H9 (cell line): ENCODE measurements around the gene GOLGA7B. TPM values are rescaled to one million over a fixed set of nuclear protein-coding genes. Genes with fewer than 3 reads are reported as not detected.

Experiments
- DNase-seq: peaks from one replicate; pipeline ENCODE4 v3.0.0-alpha.2; 2017
- H2AFZ ChIP-seq: one replicate; pipeline ENCODE4 v1.6.1; 2013; ENCODE audit warnings: mild to moderate bottlenecking, low read length, control low read depth, moderate library complexity
- H2AK5ac ChIP-seq: 2 replicates; pipeline ENCODE4 v1.6.1; 2013; ENCODE audit warnings: low read length, control low read depth, mixed read lengths; ENCODE audit not compliant: insufficient read length
- H2BK120ac ChIP-seq: one replicate; pipeline ENCODE4 v1.6.1; 2013; ENCODE audit warnings: low read depth, mild to moderate bottlenecking, low read length, control low read depth, inconsistent platforms; ENCODE audit not compliant: poor library complexity, severe bottlenecking
- H2BK12ac ChIP-seq: 2 replicates; pipeline ENCODE4 v1.6.1; 2013; ENCODE audit warnings: low read length, control low read depth, mixed read lengths, low read depth; ENCODE audit not compliant: insufficient read length
- H2BK15ac ChIP-seq: 2 replicates; pipeline ENCODE4 v1.6.1; 2013; ENCODE audit warnings: low read depth, low read length, control low read depth
- H2BK20ac ChIP-seq: one replicate; pipeline ENCODE4 v1.6.1; 2013; ENCODE audit warnings: low read depth, mild to moderate bottlenecking, low read length, control low read depth, inconsistent platforms; ENCODE audit not compliant: poor library complexity, severe bottlenecking
- H2BK5ac ChIP-seq: 2 replicates; pipeline ENCODE4 v1.6.1; 2013; ENCODE audit warnings: low read length, control low read depth, mixed read lengths; ENCODE audit not compliant: insufficient read length
- H3K14ac ChIP-seq: 2 replicates; pipeline ENCODE4 v1.6.1; 2013; ENCODE audit warnings: low read length, control low read depth; ENCODE audit not compliant: insufficient read depth
- H3K18ac ChIP-seq: 2 replicates; pipeline ENCODE4 v1.6.1; 2013; ENCODE audit warnings: low read depth, mild to moderate bottlenecking, mixed read lengths, low read length, control low read depth; ENCODE audit not compliant: insufficient read length
- H3K23ac ChIP-seq: 2 replicates; pipeline ENCODE4 v1.6.1; 2013; ENCODE audit warnings: low read length, control low read depth, mixed read lengths, low read depth; ENCODE audit not compliant: insufficient read length
- H3K23me2 ChIP-seq: 2 replicates; pipeline ENCODE4 v1.6.1; 2013; ENCODE audit warnings: low read depth, mild to moderate bottlenecking, mixed read lengths, low read length, control low read depth; ENCODE audit not compliant: insufficient read length, poor library complexity, severe bottlenecking
- H3K27ac ChIP-seq: 2 replicates; pipeline ENCODE4 v1.5.1; 2013; ENCODE audit warnings: low read length, control low read depth, mixed read lengths, low read depth; ENCODE audit not compliant: insufficient read length
- H3K27me3 ChIP-seq: 2 replicates; pipeline ENCODE4 v1.6.1; 2013; ENCODE audit warnings: low read length, control low read depth, inconsistent platforms; ENCODE audit not compliant: insufficient read depth
- H3K4ac ChIP-seq: 2 replicates; pipeline ENCODE4 v1.6.1; 2013; ENCODE audit warnings: low read depth, mild to moderate bottlenecking, control low read depth, inconsistent platforms, low read length, moderate library complexity
- H3K4me1 ChIP-seq: 2 replicates; pipeline ENCODE4 v1.6.1; 2013; ENCODE audit warnings: low read length, control low read depth, inconsistent platforms; ENCODE audit not compliant: insufficient read depth
- H3K4me2 ChIP-seq: 2 replicates; pipeline ENCODE4 v1.6.1; 2013; ENCODE audit warnings: low read length, control low read depth, mixed read lengths; ENCODE audit not compliant: insufficient read length, insufficient read depth
- H3K56ac ChIP-seq: 2 replicates; pipeline ENCODE4 v1.6.1; 2013; ENCODE audit warnings: low read depth, mild to moderate bottlenecking, mixed read lengths, low read length, control low read depth; ENCODE audit not compliant: insufficient read length
- H3K79me1 ChIP-seq: 2 replicates; pipeline ENCODE4 v1.6.1; 2013; ENCODE audit warnings: low read depth, mild to moderate bottlenecking, moderate library complexity, low read length, control low read depth, inconsistent platforms; ENCODE audit not compliant: insufficient read depth, poor library complexity, severe bottlenecking
- H3K79me2 ChIP-seq: 2 replicates; pipeline ENCODE4 v1.6.1; 2013; ENCODE audit warnings: low read length, control low read depth, inconsistent platforms; ENCODE audit not compliant: insufficient read depth
- H3K9ac ChIP-seq: 2 replicates; pipeline ENCODE4 v1.6.1; 2013; ENCODE audit warnings: low read length, control low read depth, mixed read lengths; ENCODE audit not compliant: insufficient read length; ENCODE audit errors: extremely low read depth
- H3K9me3 ChIP-seq: one replicate; pipeline ENCODE4 v1.6.1; 2013; ENCODE audit warnings: low read depth, low read length, inconsistent platforms; ENCODE audit not compliant: control insufficient read depth
- H3T11ph ChIP-seq: one replicate; pipeline ENCODE4 v1.6.1; 2013; ENCODE audit warnings: mild to moderate bottlenecking, low read length, control low read depth, inconsistent platforms
- H4K20me1 ChIP-seq: one replicate; pipeline ENCODE4 v1.6.1; 2013; ENCODE audit not compliant: control insufficient read depth, insufficient read length, insufficient read depth
- H4K5ac ChIP-seq: 2 replicates; pipeline ENCODE4 v1.6.1; 2013; ENCODE audit warnings: low read depth, mild to moderate bottlenecking, mixed read lengths, low read length, control low read depth; ENCODE audit not compliant: insufficient read length
- H4K8ac ChIP-seq: replicated peaks from 2 replicates; pipeline ENCODE4 v1.6.1; 2013; ENCODE audit warnings: low read length, control low read depth, mixed read lengths, low read depth; ENCODE audit not compliant: insufficient read length
- H4K91ac ChIP-seq: 2 replicates; pipeline ENCODE4 v1.6.1; 2013; ENCODE audit warnings: low read depth, mild to moderate bottlenecking, moderate library complexity, mixed read lengths, low read length, control low read depth; ENCODE audit not compliant: insufficient read length
- H3K27ac Mint-ChIP-seq, 3 experiments: 2 replicates in 2 of 3; 3 replicates in 1 of 3; pipeline ENCODE4 v1.8.0; 2020 to 2021; ENCODE audit warnings: mixed read lengths in 3 of 3, mild to moderate bottlenecking in 1 of 3, moderate library complexity in 1 of 3
- H3K27me3 Mint-ChIP-seq: 2 replicates; pipeline ENCODE4 v1.8.0; 2021; ENCODE audit warnings: low read depth, mild to moderate bottlenecking, moderate library complexity, mixed read lengths
- H3K36me3 Mint-ChIP-seq, 3 experiments: 2 replicates in 2 of 3; 3 replicates in 1 of 3; pipeline ENCODE4 v1.8.0; 2020 to 2021; ENCODE audit warnings: low read depth in 3 of 3, mixed read lengths in 3 of 3; ENCODE audit not compliant: insufficient read depth in 1 of 3
- H3K4me1 Mint-ChIP-seq, 2 experiments: 2 replicates each; pipeline ENCODE4 v1.8.0; 2020; ENCODE audit warnings: mixed read lengths in 2 of 2
- H3K4me3 Mint-ChIP-seq, 2 experiments: 2 replicates in 1 of 2; 3 replicates in 1 of 2; pipeline ENCODE4 v1.8.0; 2020 to 2021; ENCODE audit warnings: mild to moderate bottlenecking in 2 of 2, mixed read lengths in 2 of 2, moderate library complexity in 1 of 2
- H3K9me3 Mint-ChIP-seq, 2 experiments: 2 replicates in 1 of 2; 3 replicates in 1 of 2; pipeline ENCODE4 v1.8.0; 2020; ENCODE audit warnings: mild to moderate bottlenecking in 2 of 2, mixed read lengths in 2 of 2, moderate library complexity in 1 of 2
- WGBS: extraction: QIAGEN DNeasy Blood & Tissue Kit; methylation state at CpG from one replicate; pipeline ENCODE4 v1.1.7; 2013; ENCODE audit warnings: missing lambda C conversion rate, low lambda C conversion rate, mixed read lengths; ENCODE audit not compliant: insufficient read length; ENCODE audit errors: extremely low coverage; 5-methylcytosine and 5-hydroxymethylcytosine counted together
- total RNA-seq: library from RNA; stranded (reverse); gene quantifications from 2 replicates; pipeline ENCODE4 v1.2.1, GENCODE V29; 2021
- TF ChIP-seq, protein P1 (sequence below): fragments of 200-600 bp; sonication (generic); conservative IDR thresholded peaks from 3 replicates; pipeline ENCODE4 v1.8.0; 2021; ENCODE audit warnings: antibody characterized with exemption, mild to moderate bottlenecking

Gene GOLGA7B
- total RNA-seq, 1 experiment from 2014 or later = 0.04 TPM

DNA sequence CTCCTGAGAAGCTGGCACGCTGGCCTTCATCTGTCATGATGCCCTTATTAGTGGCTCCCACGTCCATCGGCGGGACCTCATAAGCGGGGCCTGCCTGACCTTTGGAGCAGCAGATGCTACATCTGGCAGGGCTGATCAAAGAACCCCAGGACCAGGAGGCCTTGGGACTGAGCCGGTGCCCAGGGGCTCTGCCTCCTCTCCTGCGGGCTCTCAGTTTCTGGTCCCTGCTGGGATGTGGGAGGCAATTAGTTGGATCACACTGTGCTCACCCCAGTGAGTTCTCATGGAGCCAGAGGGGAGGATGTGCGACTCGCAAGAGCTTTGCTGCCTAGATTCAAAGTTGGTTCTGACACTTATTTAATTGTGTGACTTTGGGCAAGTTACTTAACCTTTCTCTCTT is 49.2 kb upstream of the GOLGA7B start:
- Histone ChIP-seq H4K5ac (no peak overlapping the region), H3K9me3 (no peaks in the 10 kb centered on the region), H3K27ac (no peak overlapping the region), H3K23me2 (no peaks in the 10 kb centered on the region), H3K14ac (no peak overlapping the region), H4K91ac (no peak overlapping the region), H4K8ac (no peak overlapping the region), H3K9ac (no peak overlapping the region), H3K4ac (no peak overlapping the region), H2AK5ac (no peak overlapping the region), H2BK5ac (no peak overlapping the region), H3K4me1 (no peaks in the 10 kb centered on the region), H3K4me2 (no peak overlapping the region), H3K23ac (no peak overlapping the region), H3K79me2 (no peaks in the 10 kb centered on the region), H4K20me1 (no peaks in the 10 kb centered on the region), H3K18ac (no peak overlapping the region), H3K27me3 (no peaks in the 10 kb centered on the region), H2AFZ (no peak overlapping the region), H3K79me1 (no peaks in the 10 kb centered on the region), H3K56ac (no peak overlapping the region), H2BK15ac (no peak overlapping the region), H2BK120ac (no peak overlapping the region), H2BK20ac (no peak overlapping the region), H2BK12ac (no peak overlapping the region), H3T11ph (no peak overlapping the region)
- WGBS = no CpG with 5 or more reads among the region's 9 CpGs
- Mint-ChIP-seq H3K27me3 (peaks cover 17% of the 10 kb centered on the region), H3K4me3 (no peak overlapping the region), H3K27ac (no peak overlapping the region), H3K9me3 (peaks cover 8 to 12% of the 10 kb centered on the region in 2 experiments), H3K36me3 (no peaks in the 10 kb centered on the region; a peak in 1 of 7 replicates), H3K4me1 (peaks cover 2 to 6% of the 10 kb centered on the region in 2 experiments; a peak in 3 of 4 replicates)
- no peak for DNase-seq
- TF ChIP-seq, protein P1, sequence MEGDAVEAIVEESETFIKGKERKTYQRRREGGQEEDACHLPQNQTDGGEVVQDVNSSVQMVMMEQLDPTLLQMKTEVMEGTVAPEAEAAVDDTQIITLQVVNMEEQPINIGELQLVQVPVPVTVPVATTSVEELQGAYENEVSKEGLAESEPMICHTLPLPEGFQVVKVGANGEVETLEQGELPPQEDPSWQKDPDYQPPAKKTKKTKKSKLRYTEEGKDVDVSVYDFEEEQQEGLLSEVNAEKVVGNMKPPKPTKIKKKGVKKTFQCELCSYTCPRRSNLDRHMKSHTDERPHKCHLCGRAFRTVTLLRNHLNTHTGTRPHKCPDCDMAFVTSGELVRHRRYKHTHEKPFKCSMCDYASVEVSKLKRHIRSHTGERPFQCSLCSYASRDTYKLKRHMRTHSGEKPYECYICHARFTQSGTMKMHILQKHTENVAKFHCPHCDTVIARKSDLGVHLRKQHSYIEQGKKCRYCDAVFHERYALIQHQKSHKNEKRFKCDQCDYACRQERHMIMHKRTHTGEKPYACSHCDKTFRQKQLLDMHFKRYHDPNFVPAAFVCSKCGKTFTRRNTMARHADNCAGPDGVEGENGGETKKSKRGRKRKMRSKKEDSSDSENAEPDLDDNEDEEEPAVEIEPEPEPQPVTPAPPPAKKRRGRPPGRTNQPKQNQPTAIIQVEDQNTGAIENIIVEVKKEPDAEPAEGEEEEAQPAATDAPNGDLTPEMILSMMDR = no peak
